ENCODE data around the gene VPS13A. TPM values are rescaled to one million over a fixed set of nuclear protein-coding genes. Genes with fewer than 3 reads are reported as not detected.

VPS13A gene
- total and polyA plus RNA-seq, 9 of the 15 experiments (the other 6 are each of a cell fraction or from before 2014, with no cell fraction given), result 5.6 to 29.9 (median 14.7) TPM

DNA sequence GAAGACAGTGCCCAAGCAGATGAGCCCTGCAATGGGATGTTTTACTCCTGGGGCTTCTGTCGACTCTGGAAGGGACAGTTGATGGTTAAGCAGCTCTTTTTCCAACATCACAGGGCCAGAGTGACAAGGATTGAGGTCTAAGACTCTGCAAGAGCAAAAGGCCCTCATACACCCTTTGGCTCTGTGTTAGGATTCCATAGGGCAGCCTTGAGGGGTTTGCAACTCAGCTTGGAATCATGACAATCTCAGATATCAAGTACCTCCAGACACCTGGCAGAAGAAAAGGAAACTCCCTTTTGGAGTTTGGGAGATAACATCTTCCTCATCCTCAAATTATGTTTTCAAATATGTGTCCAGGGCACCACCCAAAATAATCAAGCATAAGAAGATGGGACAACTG lies 265.1 kb downstream of the VPS13A start:
- TF ChIP-seq NBN (IDR thresholded peaks at IDR 0.05; ENCODE audit: low read depth) (no peak), SRSF3 (IDR thresholded peaks at IDR 0.05; ENCODE audit: insufficient read depth, low read length) (no peak)
- in situ Hi-C loops (cut with MboI) (loop anchor here (10.0 to 25.0 kb wide), 2 partner anchors 312 to 920 kb away; no protein-coding TSS in a partner anchor), intact Hi-C loops (cut with micrococcal nuclease) (no loop called here)
- Histone ChIP-seq H3K4me1 (replicated peaks in 1 of 2; ENCODE audit: control insufficient read depth in 2 of 2, insufficient read depth in 2 of 2, low read length in 2 of 2) (no peaks in the 10 kb centered on the region), H3K9me1 (ENCODE audit: control insufficient read depth, insufficient read depth, low read length) (no peaks in the 10 kb centered on the region), H3K36me3 (ENCODE audit: control insufficient read depth, insufficient read depth, low read length) (no peaks in the 10 kb centered on the region), H4K20me1 (replicated peaks; ENCODE audit: control insufficient read depth, insufficient read depth, low read length) (no peaks in the 10 kb centered on the region), H3K4me3 (no peak overlapping the region), H3K27ac (ENCODE audit: extremely low read depth, low read depth, low read length) (no peak overlapping the region), H3K27me3 (ENCODE audit: control insufficient read depth in 2 of 2, insufficient read depth in 2 of 2, low read length in 2 of 2) (peaks cover 3 to 34% of the 10 kb centered on the region in 2 experiments; a peak in 4 of 5 replicates), H2AFZ (ENCODE audit: low read depth, low read length) (no peak overlapping the region), H3K4me2 (ENCODE audit: insufficient read depth, low read length) (no peak overlapping the region), H3K79me2 (ENCODE audit: control insufficient read depth, insufficient read depth, low read length) (no peaks in the 10 kb centered on the region), H3K9ac (ENCODE audit: insufficient read depth in 1 of 2, low read depth in 2 of 2, low read length in 2 of 2) (no peak overlapping the region), H3K9me3 (replicated peaks; ENCODE audit: control insufficient read depth, insufficient read depth, low read depth, low read length) (no peaks in the 10 kb centered on the region)
- DNase-seq (ENCODE audit: extremely low read depth in 1 of 4, low spot score in 3 of 4) (no peak), ATAC-seq (no peak), FAIRE-seq (no peak)
- WGBS (ENCODE audit: insufficient coverage, low coverage, missing lambda C conversion rate), result 0% methylated on average over 1 of the region's 1 CpG
- no TSS peak for BruUV-seq (replicated peaks)
- ChIA-PET CTCF (ENCODE audit: low intra/inter-chr PET ratio) (no interaction called here), POLR2A (interaction anchor here (1.1 kb wide), 1 partner anchor 8 kb away, joined by 3 read pairs; no protein-coding TSS in a partner anchor)

DNA sequence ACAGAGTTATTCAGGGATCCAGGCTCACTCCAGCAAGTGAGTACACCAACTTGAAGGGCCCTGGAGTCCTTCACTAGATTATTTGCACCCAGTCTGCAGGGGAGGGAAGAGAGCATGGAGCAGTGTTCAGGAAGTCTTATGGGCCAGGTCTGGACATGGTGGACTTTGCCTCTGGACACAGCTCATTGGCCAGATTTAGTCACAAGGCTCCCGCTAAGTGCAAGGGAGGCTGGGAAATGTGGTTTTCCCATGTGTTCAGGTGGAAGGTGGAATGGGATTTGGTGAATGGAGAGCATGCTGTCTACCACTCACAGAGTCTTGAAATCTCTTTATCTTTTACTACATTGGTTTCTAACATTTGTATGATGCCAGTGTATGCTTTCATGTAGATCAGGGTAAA lies 270.3 kb downstream of the VPS13A start:
- Histone ChIP-seq H3K27me3 (ENCODE audit: control insufficient read depth in 2 of 2, insufficient read depth in 2 of 2, low read length in 2 of 2) (peaks cover 5 to 36% of the 10 kb centered on the region in 2 experiments; a peak in 3 of 5 replicates), H3K9me1 (ENCODE audit: control insufficient read depth, insufficient read depth, low read length) (no peaks in the 10 kb centered on the region), H3K36me3 (ENCODE audit: control insufficient read depth, insufficient read depth, low read length) (no peaks in the 10 kb centered on the region), H3K4me1 (replicated peaks in 1 of 2; ENCODE audit: control insufficient read depth in 2 of 2, insufficient read depth in 2 of 2, low read length in 2 of 2) (no peaks in the 10 kb centered on the region), H3K9me3 (replicated peaks; ENCODE audit: control insufficient read depth, insufficient read depth, low read depth, low read length) (no peaks in the 10 kb centered on the region), H4K20me1 (replicated peaks; ENCODE audit: control insufficient read depth, insufficient read depth, low read length) (no peaks in the 10 kb centered on the region), H3K4me3 (no peak overlapping the region), H3K9ac (ENCODE audit: insufficient read depth in 1 of 2, low read depth in 2 of 2, low read length in 2 of 2) (no peak overlapping the region), H3K4me2 (ENCODE audit: insufficient read depth, low read length) (no peak overlapping the region), H3K27ac (ENCODE audit: extremely low read depth, low read depth, low read length) (no peak overlapping the region), H2AFZ (ENCODE audit: low read depth, low read length) (no peak overlapping the region), H3K79me2 (ENCODE audit: control insufficient read depth, insufficient read depth, low read length) (no peaks in the 10 kb centered on the region)
- ChIA-PET CTCF (ENCODE audit: low intra/inter-chr PET ratio) (no interaction called here), POLR2A (no interaction called here)
- in situ Hi-C loops (cut with MboI) (loop anchor here (10.0 to 25.0 kb wide), 2 partner anchors 307 to 915 kb away; no protein-coding TSS in a partner anchor), intact Hi-C loops (cut with micrococcal nuclease) (no loop called here)
- ATAC-seq, result peak; percentile 55; the same call in 2 of the 3 replicates
- TF ChIP-seq ZSCAN32 (CRISPR knock-in tag; IDR thresholded peaks at IDR 0.05), result no peak
- TF ChIP-seq, protein P1, sequence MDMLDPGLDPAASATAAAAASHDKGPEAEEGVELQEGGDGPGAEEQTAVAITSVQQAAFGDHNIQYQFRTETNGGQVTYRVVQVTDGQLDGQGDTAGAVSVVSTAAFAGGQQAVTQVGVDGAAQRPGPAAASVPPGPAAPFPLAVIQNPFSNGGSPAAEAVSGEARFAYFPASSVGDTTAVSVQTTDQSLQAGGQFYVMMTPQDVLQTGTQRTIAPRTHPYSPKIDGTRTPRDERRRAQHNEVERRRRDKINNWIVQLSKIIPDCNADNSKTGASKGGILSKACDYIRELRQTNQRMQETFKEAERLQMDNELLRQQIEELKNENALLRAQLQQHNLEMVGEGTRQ (CRISPR knock-in tag; IDR thresholded peaks at IDR 0.05), result peak; percentile 59
- no peak for FAIRE-seq
- no TSS peak for BruUV-seq (replicated peaks)
- peak in 2 of 4 experiments; percentile 13 to 16 for DNase-seq (ENCODE audit: extremely low read depth in 1 of 4, low spot score in 3 of 4)
- 0% methylated on average over 1 of the region's 1 CpG for WGBS (ENCODE audit: insufficient coverage, low coverage, missing lambda C conversion rate)

Data from K562 (cell line).